Astrocyte of the hippocampus (primary cell): Measurements from ENCODE around the gene ZMYM1.
"Not testable (repeated sequence)": the region's sequence is repeated elsewhere in the genome, so short reads cannot be mapped to it uniquely, and the experiment has no call there.

Experiments
- DNase-seq: peaks from one replicate; pipeline ENCODE4 v3.0.0; 2011; ENCODE audit warnings: low read depth, low spot score

The ZMYM1 gene

GRCh38 chr1:35076426-35076825 is 2.8 kb upstream of the ZMYM1 start:
- DNase-seq: not testable (repeated sequence)

GRCh38 chr1:35080171-35080854 is 1.1 kb downstream of the ZMYM1 start:
- DNase-seq: no peak

DNA sequence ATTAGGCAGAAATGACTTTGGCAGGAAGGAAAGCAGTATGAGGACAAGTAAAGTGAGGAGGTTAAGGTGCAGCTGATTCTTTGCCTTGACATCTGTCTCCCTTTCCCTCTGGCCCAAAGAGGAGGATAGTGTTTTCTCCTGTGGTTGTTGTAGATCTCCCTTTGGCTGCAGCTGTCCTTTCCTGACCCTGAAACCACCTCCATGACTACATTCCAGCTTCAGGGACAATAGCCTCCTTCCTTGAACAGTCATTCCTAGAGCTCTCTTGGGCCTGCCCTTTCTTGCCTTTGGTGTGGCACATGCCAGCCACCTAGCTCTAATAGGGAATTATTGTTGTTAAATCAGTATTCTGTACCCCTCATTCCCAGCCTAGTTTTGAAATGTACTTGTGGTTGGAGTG is 6.2 kb downstream of the ZMYM1 start:
- peak; percentile 40 for DNase-seq

GRCh38 chr1:35097224-35097623 is 18.0 kb downstream of the ZMYM1 start:
- peak; percentile 86 for DNase-seq

GRCh38 chr1:35111106-35111505 is 31.9 kb downstream of the ZMYM1 start:
- peak; percentile 76 for DNase-seq

GRCh38 chr1:35112668-35113067 is 33.5 kb downstream of the ZMYM1 start:
- peak; percentile 9 for DNase-seq

- no peak for DNase-seq
Observed at GRCh38 chr1:35115459-35116383, 36.5 kb downstream of the ZMYM1 start.

DNA sequence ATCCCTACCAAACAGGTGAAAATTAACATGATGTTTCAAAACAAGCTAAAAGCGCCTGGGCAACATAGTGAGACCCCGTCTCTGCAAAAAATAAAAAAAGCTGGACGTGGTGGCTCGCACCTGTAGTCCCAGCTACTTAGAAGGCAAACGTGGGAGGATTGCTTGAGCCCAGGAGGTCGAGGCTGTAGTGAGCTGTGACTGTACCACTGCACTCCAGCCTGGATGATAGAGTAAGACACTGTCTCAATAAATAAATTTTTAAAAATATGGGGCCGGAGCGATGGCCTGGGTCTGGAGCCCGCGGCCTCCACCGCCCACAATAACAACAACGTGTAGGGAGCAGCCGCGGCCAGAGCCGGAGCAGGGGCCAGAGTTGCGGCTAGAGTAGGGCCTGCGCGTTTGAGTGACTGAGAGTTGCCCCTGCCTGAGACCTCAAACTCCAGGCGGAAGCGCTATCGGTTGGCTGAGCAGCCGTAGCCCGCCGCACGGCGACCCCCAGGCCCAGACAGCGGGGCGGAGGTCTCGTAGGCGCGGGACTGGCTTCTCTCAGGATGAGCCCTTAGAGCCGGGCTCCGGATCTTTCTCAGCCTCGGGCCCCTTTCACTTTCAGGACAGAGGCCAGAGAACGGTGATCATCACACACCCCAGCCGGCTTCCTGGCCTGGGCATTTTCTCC is 41.4 kb downstream of the ZMYM1 start:
- DNase-seq: peak; percentile 24

DNA sequence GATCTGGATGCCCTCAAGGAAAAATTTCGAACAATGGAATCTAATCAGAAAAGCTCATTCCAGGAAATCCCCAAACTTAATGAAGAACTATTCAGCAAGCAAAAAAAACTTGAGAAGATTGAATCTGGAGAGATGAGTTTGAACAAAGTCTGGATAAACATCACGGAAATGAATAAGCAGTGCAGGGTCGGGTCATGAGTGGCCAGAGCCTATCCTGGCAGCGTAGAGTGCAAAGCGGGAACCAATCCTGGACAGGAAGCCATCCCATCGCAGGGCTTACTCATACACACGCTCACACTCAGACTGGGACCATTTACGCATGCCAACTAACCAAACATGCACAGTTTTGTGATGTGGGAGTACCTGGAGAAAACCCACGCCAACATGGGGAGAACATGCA is 43.1 kb downstream of the ZMYM1 start:
- no peak for DNase-seq

DNA sequence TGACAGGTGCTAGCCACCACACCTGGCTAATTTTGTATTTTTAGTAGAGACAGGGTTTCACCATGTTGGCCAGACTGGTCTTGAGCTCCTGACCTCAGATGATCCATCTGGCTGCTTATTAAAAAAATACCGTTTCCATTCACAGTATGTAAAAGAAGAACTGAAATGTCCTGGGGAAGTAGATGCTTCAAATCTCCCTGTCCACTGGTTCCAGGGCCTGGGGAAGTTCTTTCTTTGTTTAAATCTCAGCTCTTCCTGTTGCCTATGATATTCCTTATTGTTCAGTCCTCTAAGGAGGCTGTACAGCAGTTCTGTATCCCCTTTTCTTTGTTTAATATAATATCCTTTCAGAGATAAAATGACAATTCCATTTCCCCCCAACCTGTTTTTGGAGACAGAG is 47.4 kb downstream of the ZMYM1 start:
- DNase-seq: no peak

DNA sequence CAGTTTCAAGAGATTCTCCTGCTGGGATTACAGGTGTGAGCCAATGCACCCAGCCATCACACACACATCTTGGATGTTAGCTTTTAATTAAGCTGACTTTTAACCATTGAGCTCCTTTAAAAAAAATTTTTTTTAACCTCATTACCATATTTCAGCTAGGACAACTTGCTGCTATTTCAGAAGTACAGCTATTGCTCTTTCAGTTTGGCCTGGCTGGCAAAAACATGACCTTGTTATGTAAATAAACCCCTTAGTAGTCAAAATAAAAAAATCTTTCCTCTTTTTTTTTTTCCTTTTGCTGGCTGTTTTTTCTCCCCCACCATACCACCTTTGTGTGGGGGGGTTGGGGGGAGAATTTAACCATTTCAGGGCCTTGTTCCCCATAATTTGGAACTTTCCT is 49.9 kb downstream of the ZMYM1 start:
- no peak for DNase-seq

DNA sequence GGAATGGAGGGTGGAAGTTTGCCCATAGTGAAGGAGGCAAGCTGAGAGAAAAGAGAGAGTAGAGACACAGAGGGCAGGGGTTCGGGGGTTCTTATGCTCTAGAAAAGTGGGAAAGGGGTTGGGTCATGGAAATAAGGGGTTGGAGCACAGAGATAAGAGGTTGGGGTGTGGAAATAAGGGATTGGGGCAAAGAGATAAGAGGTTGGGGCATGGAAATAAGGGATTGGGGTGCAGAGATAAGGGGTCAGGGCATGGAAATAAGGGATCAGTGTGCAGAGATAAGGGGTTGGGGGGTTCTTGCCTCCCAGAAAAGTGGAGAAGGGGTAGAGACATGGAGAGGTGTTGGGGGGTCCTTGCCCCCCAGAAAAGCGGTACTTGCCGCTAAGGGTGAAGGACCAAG is 57.6 kb downstream of the ZMYM1 start:
- no peak for DNase-seq

DNA sequence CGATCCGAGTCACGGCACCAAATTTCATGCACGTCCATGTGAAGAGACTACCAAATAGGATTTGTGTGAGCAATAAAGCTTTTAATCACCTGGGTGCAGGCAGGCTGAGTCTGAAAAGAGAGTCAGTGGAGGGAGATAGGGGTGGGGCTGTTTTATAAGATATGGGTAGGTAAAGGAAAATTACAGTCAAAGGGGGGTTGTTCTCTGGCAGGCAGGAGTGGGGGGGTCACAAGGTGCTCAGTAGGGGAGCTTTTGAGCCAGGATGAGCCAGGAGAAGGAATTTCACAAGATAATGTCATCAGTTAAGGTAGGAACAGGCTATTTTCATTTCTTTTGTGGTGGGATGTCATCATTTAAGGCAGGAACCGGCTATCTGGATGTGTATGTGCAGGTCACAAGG is 58.4 kb downstream of the ZMYM1 start:
- not testable (repeated sequence) for DNase-seq

GRCh38 chr1:35142294-35142693 is 63.1 kb downstream of the ZMYM1 start:
- DNase-seq: not testable (repeated sequence)

GRCh38 chr1:35142728-35143127 is 63.5 kb downstream of the ZMYM1 start:
- not testable (repeated sequence) for DNase-seq

GRCh38 chr1:35143737-35144508 is 64.7 kb downstream of the ZMYM1 start:
- DNase-seq: no peak

GRCh38 chr1:35145892-35146549 is 66.8 kb downstream of the ZMYM1 start:
- DNase-seq: not testable (repeated sequence)

- DNase-seq: no peak
Observed at GRCh38 chr1:35151220-35151619, 72.0 kb downstream of the ZMYM1 start.

DNA sequence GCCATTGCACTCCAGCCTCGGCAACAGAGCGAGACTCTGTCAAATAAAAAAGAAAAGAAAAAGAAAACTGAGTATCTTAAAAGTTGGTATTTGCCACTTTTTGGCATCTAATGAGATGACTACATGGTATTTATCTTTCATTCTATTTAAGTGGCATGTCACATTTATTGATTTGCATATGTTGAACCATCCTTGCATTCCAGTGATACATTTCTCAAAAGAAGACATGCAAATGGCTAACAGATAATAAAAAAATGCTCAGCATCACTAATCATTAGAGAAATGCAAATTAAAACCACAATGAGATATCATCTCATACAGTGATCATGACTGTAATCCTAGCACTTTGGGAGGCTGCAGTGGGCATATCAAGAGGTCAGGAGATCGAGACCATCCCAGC is 85.7 kb downstream of the ZMYM1 start:
- DNase-seq: no peak
